NCI-H2029 (cell line): ENCODE data around the gene ADAMTSL5.
"Not testable (repeated sequence)": the region's sequence is repeated elsewhere in the genome, so short reads cannot be mapped to it uniquely, and the experiment has no call there.

Source experiments
- DNase-seq: peaks from one replicate; lab custom pipeline; 2025; lab: John Stamatoyannopoulos, UW

Gene ADAMTSL5

GRCh38 chr19:1481893-1482360, 30.9 kb downstream of the ADAMTSL5 start:
- DNase-seq = no peak

GRCh38 chr19:1481224-1481892, 31.5 kb downstream of the ADAMTSL5 start:
- no peak for DNase-seq

- DNase-seq = peak; percentile 89
Observed at GRCh38 chr19:1478934-1479707, 33.7 kb downstream of the ADAMTSL5 start, which contains the start of gene C19orf25. C19orf25 (minus strand) TSS chr19:1479215; CDS start chr19:1478903, 312 bp downstream.

GRCh38 chr19:1477056-1477455, 35.8 kb downstream of the ADAMTSL5 start:
- not testable (repeated sequence) for DNase-seq

- no peak for DNase-seq
Observed at GRCh38 chr19:1475751-1476437, 36.9 kb downstream of the ADAMTSL5 start.

- DNase-seq = no peak
Observed at GRCh38 chr19:1474765-1475351, 38.0 kb downstream of the ADAMTSL5 start.

- no peak for DNase-seq
Observed at GRCh38 chr19:1474011-1474764, 38.6 kb downstream of the ADAMTSL5 start.

GRCh38 chr19:1473085-1473851, 39.6 kb downstream of the ADAMTSL5 start:
- DNase-seq = no peak

GRCh38 chr19:1472231-1473084, 40.4 kb downstream of the ADAMTSL5 start:
- no peak for DNase-seq

- DNase-seq = no peak
Observed at GRCh38 chr19:1471515-1472160, 41.2 kb downstream of the ADAMTSL5 start.

- no peak for DNase-seq
Observed at GRCh38 chr19:1471010-1471514, 41.8 kb downstream of the ADAMTSL5 start.

GRCh38 chr19:1470305-1471009, 42.4 kb downstream of the ADAMTSL5 start:
- no peak for DNase-seq

GRCh38 chr19:1470055-1470304, 42.8 kb downstream of the ADAMTSL5 start:
- no peak for DNase-seq

GRCh38 chr19:1469255-1470054, 43.4 kb downstream of the ADAMTSL5 start:
- no peak for DNase-seq

- DNase-seq = no peak
Observed at GRCh38 chr19:1468821-1469254, 44.0 kb downstream of the ADAMTSL5 start.

GRCh38 chr19:1468274-1468820, 44.5 kb downstream of the ADAMTSL5 start:
- no peak for DNase-seq

- DNase-seq = no peak
Observed at GRCh38 chr19:1467490-1468273, 45.1 kb downstream of the ADAMTSL5 start.
